ENCODE results near the gene RNF10. TPM values are rescaled to one million over a fixed set of nuclear protein-coding genes. Genes with fewer than 3 reads are reported as not detected.
"Not testable (repeated sequence)": the region's sequence is repeated elsewhere in the genome, so short reads cannot be mapped to it uniquely, and the experiment has no call there.

Gene RNF10
- total and polyA plus RNA-seq, 2 experiments from 2014 or later, result 113 to 149 TPM

DNA sequence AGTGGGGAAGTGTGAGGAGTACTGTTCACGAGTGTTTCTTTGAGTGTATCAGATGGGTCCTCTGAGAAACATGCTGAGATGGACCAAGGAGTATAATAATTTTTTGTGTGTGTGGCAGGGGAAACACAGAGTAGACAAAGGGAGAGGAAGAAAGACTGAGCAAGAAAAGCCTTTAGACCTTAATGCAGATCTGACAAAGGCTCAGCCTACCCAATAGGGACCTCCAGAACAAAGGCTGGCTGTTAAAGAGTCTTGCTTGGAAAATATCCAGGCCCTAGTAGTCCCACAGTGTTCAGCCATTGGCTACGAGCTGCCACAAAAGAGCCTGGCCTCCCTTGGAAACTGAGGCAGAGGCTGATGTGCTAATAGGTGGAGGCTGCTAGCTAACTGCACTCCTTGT lies 18.7 kb upstream of the RNF10 start (continued):
- no peak for TF ChIP-seq ZNF462 (CRISPR knock-in tag; IDR thresholded peaks at IDR 0.05)
- no peak for TF ChIP-seq JUNB (IDR thresholded peaks at IDR 0.05; ENCODE audit: unreplicated experiment)

GRCh38 chr12:120519324-120519723 lies 14.8 kb upstream of the RNF10 start:
- not testable (repeated sequence) for H3K4me2 ChIP-seq; H2AFZ ChIP-seq; H3K4me3 Mint-ChIP-seq; H3K9me3 Mint-ChIP-seq; H3F3A ChIP-seq (replicated peaks; ENCODE audit: low read depth); H3K4me1 ChIP-seq (ENCODE audit: insufficient read depth); H3K4me1 Mint-ChIP-seq; DNase-seq (ENCODE audit: low spot score); H3K27ac ChIP-seq (ENCODE audit: low read depth); H3K27me3 Mint-ChIP-seq (ENCODE audit: insufficient read depth, low read depth, poor library complexity); H3K9me2 ChIP-seq (ENCODE audit: insufficient read depth); H3K79me2 ChIP-seq (replicated peaks; ENCODE audit: insufficient read depth); H3K27ac Mint-ChIP-seq; H3K36me3 ChIP-seq (ENCODE audit: insufficient read depth); H3K4me3 ChIP-seq; H4K20me1 ChIP-seq (replicated peaks; ENCODE audit: insufficient read depth); ATAC-seq; H3K27me3 ChIP-seq (ENCODE audit: insufficient read depth)
- peaks cover 14% of the 10 kb centered on the region for H3K36me3 Mint-ChIP-seq (ENCODE audit: low read depth)

- Histone ChIP-seq H3K4me3 (no peak overlapping the region), H4K20me1 (replicated peaks; ENCODE audit: insufficient read depth) (peaks cover 4% of the 10 kb centered on the region; the same call in 1 of the 2 replicates), H3K79me2 (replicated peaks; ENCODE audit: insufficient read depth) (no peaks in the 10 kb centered on the region), H3K4me2 (no peak overlapping the region), H3K27me3 (ENCODE audit: insufficient read depth) (no peaks in the 10 kb centered on the region), H3K36me3 (ENCODE audit: insufficient read depth) (no peaks in the 10 kb centered on the region), H3K4me1 (ENCODE audit: insufficient read depth) (no peaks in the 10 kb centered on the region), H2AFZ (no peak overlapping the region), H3K27ac (ENCODE audit: low read depth) (no peak overlapping the region), H3F3A (replicated peaks; ENCODE audit: low read depth) (no peaks in the 10 kb centered on the region), H3K9me2 (ENCODE audit: insufficient read depth) (no peaks in the 10 kb centered on the region)
- Mint-ChIP-seq H3K4me3 (no peak overlapping the region), H3K9me3 (no peaks in the 10 kb centered on the region), H3K27ac (no peak overlapping the region), H3K4me1 (no peaks in the 10 kb centered on the region), H3K36me3 (ENCODE audit: low read depth) (peaks cover 6% of the 10 kb centered on the region; the same call in 2 of the 3 replicates), H3K27me3 (ENCODE audit: insufficient read depth, low read depth, poor library complexity) (no peaks in the 10 kb centered on the region)
- DNase-seq (ENCODE audit: low spot score) (no peak), ATAC-seq (no peak)
- TF ChIP-seq EZH2 (IDR thresholded peaks at IDR 0.05; ENCODE audit: low read depth, unreplicated experiment) (no peak), NANOG (IDR thresholded peaks at IDR 0.05; ENCODE audit: borderline replicate concordance) (no peak), ZNF114 (CRISPR knock-in tag; IDR thresholded peaks at IDR 0.05) (no peak), POLR2AphosphoS5 (IDR thresholded peaks at IDR 0.05; ENCODE audit: low read depth) (no peak), ETS1 (IDR thresholded peaks at IDR 0.05) (no peak), JUNB (IDR thresholded peaks at IDR 0.05; ENCODE audit: unreplicated experiment) (no peak), EZH2phosphoT487 (IDR thresholded peaks at IDR 0.05; ENCODE audit: unreplicated experiment) (no peak), STAT1 (IDR thresholded peaks at IDR 0.05; ENCODE audit: unreplicated experiment) (no peak), ZNF331 (CRISPR knock-in tag; IDR thresholded peaks at IDR 0.05; ENCODE audit: low read depth) (no peak)
- TF ChIP-seq, protein P1, sequence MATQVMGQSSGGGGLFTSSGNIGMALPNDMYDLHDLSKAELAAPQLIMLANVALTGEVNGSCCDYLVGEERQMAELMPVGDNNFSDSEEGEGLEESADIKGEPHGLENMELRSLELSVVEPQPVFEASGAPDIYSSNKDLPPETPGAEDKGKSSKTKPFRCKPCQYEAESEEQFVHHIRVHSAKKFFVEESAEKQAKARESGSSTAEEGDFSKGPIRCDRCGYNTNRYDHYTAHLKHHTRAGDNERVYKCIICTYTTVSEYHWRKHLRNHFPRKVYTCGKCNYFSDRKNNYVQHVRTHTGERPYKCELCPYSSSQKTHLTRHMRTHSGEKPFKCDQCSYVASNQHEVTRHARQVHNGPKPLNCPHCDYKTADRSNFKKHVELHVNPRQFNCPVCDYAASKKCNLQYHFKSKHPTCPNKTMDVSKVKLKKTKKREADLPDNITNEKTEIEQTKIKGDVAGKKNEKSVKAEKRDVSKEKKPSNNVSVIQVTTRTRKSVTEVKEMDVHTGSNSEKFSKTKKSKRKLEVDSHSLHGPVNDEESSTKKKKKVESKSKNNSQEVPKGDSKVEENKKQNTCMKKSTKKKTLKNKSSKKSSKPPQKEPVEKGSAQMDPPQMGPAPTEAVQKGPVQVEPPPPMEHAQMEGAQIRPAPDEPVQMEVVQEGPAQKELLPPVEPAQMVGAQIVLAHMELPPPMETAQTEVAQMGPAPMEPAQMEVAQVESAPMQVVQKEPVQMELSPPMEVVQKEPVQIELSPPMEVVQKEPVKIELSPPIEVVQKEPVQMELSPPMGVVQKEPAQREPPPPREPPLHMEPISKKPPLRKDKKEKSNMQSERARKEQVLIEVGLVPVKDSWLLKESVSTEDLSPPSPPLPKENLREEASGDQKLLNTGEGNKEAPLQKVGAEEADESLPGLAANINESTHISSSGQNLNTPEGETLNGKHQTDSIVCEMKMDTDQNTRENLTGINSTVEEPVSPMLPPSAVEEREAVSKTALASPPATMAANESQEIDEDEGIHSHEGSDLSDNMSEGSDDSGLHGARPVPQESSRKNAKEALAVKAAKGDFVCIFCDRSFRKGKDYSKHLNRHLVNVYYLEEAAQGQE (IDR thresholded peaks at IDR 0.05; ENCODE audit: unreplicated experiment), result no peak
These were observed 11.6 kb upstream of the RNF10 start for GRCh38 chr12:120522568-120522967.
